HEK293 (cell line): ENCODE measurements around the gene TET3.

Experiments used
- YY1 ChIP-seq: fragments of 450-650 bp; formaldehyde crosslinking; IDR thresholded peaks from 2 replicates; pipeline ENCODE4 v1.5.1; 2018; ENCODE audit warnings: missing biosample characterization, missing genetic modification characterization
- ZNF311 ChIP-seq: fragments of 450-650 bp; formaldehyde crosslinking; IDR thresholded peaks from 2 replicates; pipeline ENCODE4 v1.5.1; 2017; ENCODE audit warnings: missing biosample characterization, missing genetic modification characterization, borderline replicate concordance
- ZNF768 ChIP-seq: fragments of 450-650 bp; formaldehyde crosslinking; IDR thresholded peaks from 2 replicates; pipeline ENCODE4 v1.5.1; 2018; ENCODE audit warnings: missing biosample characterization, mild to moderate bottlenecking, missing genetic modification characterization
- ZSCAN30 ChIP-seq: fragments of 450-650 bp; IDR thresholded peaks from 2 replicates; pipeline ENCODE4 v1.5.1; 2018; ENCODE audit warnings: missing biosample characterization, mild to moderate bottlenecking, missing genetic modification characterization, moderate library complexity

DNA sequence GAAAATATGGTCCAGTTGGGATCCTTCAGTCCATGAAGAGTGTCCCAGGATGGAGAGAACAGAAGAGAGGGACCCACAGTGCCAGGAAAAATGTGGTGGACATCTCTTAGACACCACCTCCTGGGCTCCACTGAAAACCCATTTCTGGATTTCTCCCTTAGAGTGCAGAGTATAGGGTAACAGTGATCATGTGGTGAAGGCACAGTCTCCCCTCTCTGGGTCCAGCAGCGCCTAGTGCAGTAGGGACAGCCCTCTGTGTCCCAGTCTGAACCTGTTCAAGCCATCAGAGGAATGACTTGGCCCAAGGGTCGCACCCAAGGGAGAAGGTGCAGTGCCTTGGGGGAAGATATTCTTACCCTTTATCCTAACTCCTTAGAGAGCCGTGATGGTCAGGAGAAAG is 30.1 kb downstream of the TET3 start:
- no peak for TF ChIP-seq YY1 (tag by site-specific recombination)
- TF ChIP-seq ZSCAN30 (tag by site-specific recombination) = no peak
- TF ChIP-seq ZNF311 (tag by site-specific recombination) = no peak
- TF ChIP-seq ZNF768 (tag by site-specific recombination) = no peak
